ENCODE data around the gene DDN. TPM values are rescaled to one million over a fixed set of nuclear protein-coding genes. Genes with fewer than 3 reads are reported as not detected.

DDN gene
- total and polyA plus RNA-seq, 2 donors from 2014 or later: 27.0 TPM; not detected in 1

GRCh38 chr12:48972952-48973483 lies 26.2 kb downstream of the DDN start:
- H3K27ac ChIP-seq (ENCODE audit: low read depth in 2 of 2, low read length in 2 of 2): no peak overlapping the region
- no peak for TF ChIP-seq CTCF (IDR thresholded peaks at IDR 0.05; ENCODE audit: borderline replicate concordance, extremely low read depth, insufficient read depth)
- H3K4me3 ChIP-seq (ENCODE audit: low read length in 3 of 3): no peak overlapping the region
- no peaks in the 10 kb centered on the region for H3K36me3 ChIP-seq (ENCODE audit: control insufficient read depth in 2 of 3, insufficient read depth in 3 of 3, low read length in 3 of 3)
- intact Hi-C loops (cut with DNase I): no loop called here
- peaks cover 0 to 13% (median 2%) of the 10 kb centered on the region in 3 donors for H3K4me1 ChIP-seq (ENCODE audit: control insufficient read depth in 2 of 3, insufficient read depth in 2 of 3, low read depth in 1 of 3, low read length in 3 of 3)
- H3K27me3 ChIP-seq (ENCODE audit: control insufficient read depth, insufficient read depth, low read length): peaks cover 49% of the 10 kb centered on the region
- no peak overlapping the region for H3K9ac ChIP-seq (ENCODE audit: low read length in 3 of 3)
- DNase-seq (no peak), FAIRE-seq (no peak)
- no peaks in the 10 kb centered on the region for H3K9me3 ChIP-seq (ENCODE audit: control insufficient read depth in 2 of 3, insufficient read depth in 1 of 3, low read length in 3 of 3)

GRCh38 chr12:48972213-48972951 lies 26.8 kb downstream of the DDN start:
- H3K27me3 ChIP-seq (ENCODE audit: control insufficient read depth, insufficient read depth, low read length): peaks cover 45% of the 10 kb centered on the region
- intact Hi-C loops (cut with DNase I): no loop called here
- no peak overlapping the region for H3K27ac ChIP-seq (ENCODE audit: low read depth in 2 of 2, low read length in 2 of 2)
- H3K9ac ChIP-seq (ENCODE audit: low read length in 3 of 3): no peak overlapping the region
- no peaks in the 10 kb centered on the region for H3K36me3 ChIP-seq (ENCODE audit: control insufficient read depth in 2 of 3, insufficient read depth in 3 of 3, low read length in 3 of 3)
- H3K4me3 ChIP-seq (ENCODE audit: low read length in 3 of 3): no peak overlapping the region
- TF ChIP-seq CTCF (IDR thresholded peaks at IDR 0.05; ENCODE audit: borderline replicate concordance, extremely low read depth, insufficient read depth): no peak
- no peaks in the 10 kb centered on the region for H3K9me3 ChIP-seq (ENCODE audit: control insufficient read depth in 2 of 3, insufficient read depth in 1 of 3, low read length in 3 of 3)
- FAIRE-seq (no peak), DNase-seq (no peak)
- peaks cover 0 to 10% (median 2%) of the 10 kb centered on the region in 3 donors for H3K4me1 ChIP-seq (ENCODE audit: control insufficient read depth in 2 of 3, insufficient read depth in 2 of 3, low read depth in 1 of 3, low read length in 3 of 3)

- H3K4me3 ChIP-seq (ENCODE audit: low read length in 3 of 3): peak overlapping the region in 1 of 3 donors; percentile 20
- no peak overlapping the region for H3K9ac ChIP-seq (ENCODE audit: low read length in 3 of 3)
- peaks cover 0 to 10% (median 2%) of the 10 kb centered on the region in 3 donors for H3K4me1 ChIP-seq (ENCODE audit: control insufficient read depth in 2 of 3, insufficient read depth in 2 of 3, low read depth in 1 of 3, low read length in 3 of 3)
- H3K36me3 ChIP-seq (ENCODE audit: control insufficient read depth in 2 of 3, insufficient read depth in 3 of 3, low read length in 3 of 3): no peaks in the 10 kb centered on the region
- TF ChIP-seq CTCF (IDR thresholded peaks at IDR 0.05; ENCODE audit: borderline replicate concordance, extremely low read depth, insufficient read depth): no peak
- DNase-seq (no peak), FAIRE-seq (no peak)
- peaks cover 42% of the 10 kb centered on the region for H3K27me3 ChIP-seq (ENCODE audit: control insufficient read depth, insufficient read depth, low read length)
- no peak overlapping the region for H3K27ac ChIP-seq (ENCODE audit: low read depth in 2 of 2, low read length in 2 of 2)
- intact Hi-C loops (cut with DNase I): no loop called here
- no peaks in the 10 kb centered on the region for H3K9me3 ChIP-seq (ENCODE audit: control insufficient read depth in 2 of 3, insufficient read depth in 1 of 3, low read length in 3 of 3)
These were observed 28.4 kb downstream of the DDN start for GRCh38 chr12:48970702-48971334.
